Psoas muscle (tissue), 8 donors: ENCODE measurements around the gene UBA5. TPM values are rescaled to one million over a fixed set of nuclear protein-coding genes. Genes with fewer than 3 reads are reported as not detected.

Experiments
- ATAC-seq, 4 donors: fragments of 200-7000 bp; cut with Tn5 transposase; one replicate each; pipeline ENCODE4 v1.9.1; 2020; ENCODE audit warnings: moderate library complexity in 3 of 4, mild to moderate bottlenecking in 2 of 4
- DNase-seq, 2 donors: peaks; one replicate each; pipeline ENCODE4 v3.0.0-alpha.2; 2020
- H3K27ac ChIP-seq: fragments of 200-600 bp; one replicate; pipeline ENCODE4 v1.8.0; 2022
- H3K27me3 ChIP-seq, 3 donors: fragments of 200-600 bp in 1 of 3; one replicate each; pipeline versions ENCODE4 v1.6.1 to v1.8.0; 2013 to 2022; ENCODE audit warnings: low read length in 2 of 3, mild to moderate bottlenecking in 2 of 3, moderate library complexity in 1 of 3; ENCODE audit not compliant: insufficient read depth in 3 of 3
- H3K36me3 ChIP-seq, 2 donors: fragments of 200-600 bp in 1 of 2; one replicate each; pipeline versions ENCODE4 v1.6.1 to v1.8.0; 2013 to 2022; ENCODE audit warnings: low read depth in 1 of 2, mild to moderate bottlenecking in 1 of 2, moderate library complexity in 1 of 2; ENCODE audit not compliant: insufficient read depth in 1 of 2
- H3K4me1 ChIP-seq: fragments of 200-600 bp; one replicate; pipeline ENCODE4 v1.8.0; 2022
- H3K4me3 ChIP-seq: fragments of 200-600 bp; one replicate; pipeline ENCODE4 v1.8.0; 2022; ENCODE audit warnings: mild to moderate bottlenecking
- H3K9me3 ChIP-seq: fragments of 200-600 bp; one replicate; pipeline ENCODE4 v1.8.0; 2022
- WGBS, 3 donors: extraction: QIAGEN DNeasy Blood & Tissue Kit; methylation state at CpG; one replicate each; pipeline versions ENCODE4 v1.1.6 to v1.1.7; 2013; 5-methylcytosine and 5-hydroxymethylcytosine counted together
- intact Hi-C, 2 donors: fragments of 100-400 bp; cut with DNase I; formaldehyde crosslinking; loops; one replicate each; pipeline versions ENCODE4 v1.11.0 to v1.14.2; 2022
- polyA plus RNA-seq, 3 donors: library from polyadenylated mRNA; stranded (reverse); fragments of 200-250 nt; gene quantifications; one replicate each; pipeline ENCODE4 v1.2.3, GENCODE V29; 2013
- total RNA-seq, 4 donors: library from RNA; stranded (reverse); fragmentation: NEBNext Ultra II Directional in 2 of 4; extraction: Animal tissue kit (Norgen Biotek cat#: 25700) in 2 of 4; gene quantifications; one replicate each; pipeline versions ENCODE4 v1.2.1 to v1.2.4, GENCODE V29; 2021 to 2023
- TF ChIP-seq, protein P1 (sequence below): fragments of 200-600 bp; IDR thresholded peaks from one replicate; pipeline ENCODE4 v1.8.0; 2022; ENCODE audit warnings: antibody characterized with exemption
- donor health status: healthy with polysubstance abuse.
- donor health status: DM: no; HTN: no; CAD: no; lungs with moderate emphysema.
- donor health status: Bipolar disorder and iron deficiency.
- donor health status: healthy.
- donor health status: DM: yes; HTN: yes; CAD: no.
- donor health status: DM: no; HTN: no; CAD: no.
- donor health status: DM: no; HTN: no; CAD: no.
- donor health status: DM: yes; HTN: yes; CAD: no.

Gene UBA5
- total and polyA plus RNA-seq, 7 donors: 16.2 to 31.1 (median 25.3) TPM

DNA sequence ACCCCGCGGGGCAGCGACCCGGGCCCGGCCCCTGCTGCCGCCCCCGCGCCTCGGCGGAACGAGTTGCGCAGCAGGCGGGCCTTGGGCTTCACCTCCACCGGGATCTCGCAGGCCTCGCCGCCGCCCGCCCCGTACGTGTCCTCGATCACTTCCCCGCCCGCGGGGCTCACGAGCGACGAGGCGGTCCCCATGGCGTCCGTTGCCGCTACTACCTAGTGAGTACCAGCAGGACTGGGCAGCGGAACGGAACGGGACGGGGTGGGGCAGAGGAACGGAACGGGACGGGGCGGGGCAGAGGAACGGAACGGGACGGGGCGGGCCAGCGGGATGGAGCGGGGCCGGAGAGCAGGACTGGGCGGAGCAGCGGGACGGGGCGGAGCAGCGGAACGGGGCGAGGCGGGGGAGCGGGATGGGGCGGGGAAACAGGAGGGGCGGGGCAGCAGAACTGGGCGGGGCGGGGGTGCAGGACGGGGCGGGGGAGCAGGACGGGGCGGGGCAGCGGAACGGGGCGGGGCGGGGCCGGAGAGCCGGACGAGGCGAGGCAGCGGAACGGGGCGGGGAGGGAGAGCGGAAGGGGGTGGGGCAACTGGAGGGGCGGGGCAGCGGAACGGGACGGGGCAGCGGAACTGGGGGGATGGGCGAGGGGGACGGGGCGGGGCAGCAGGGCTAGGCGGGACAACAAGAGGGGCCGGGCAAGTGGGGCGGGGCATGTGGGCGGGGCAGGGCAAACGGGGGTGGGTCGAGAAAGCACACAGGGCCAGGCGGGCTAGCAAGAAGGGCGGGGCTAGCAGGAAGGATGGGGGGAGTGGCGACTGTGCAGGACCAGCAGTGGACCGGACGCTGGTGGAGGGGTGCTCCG lies 62.3 kb downstream of the UBA5 start, which contains the start of gene NPHP3:
TSS of gene NPHP3 (minus strand) at position 245 of the 859 bp plus-strand sequence. CDS start at position 191, 54 bp downstream.
- intact Hi-C loops: loop anchor here (2.0 to 10.0 kb wide), 3 partner anchors 850 to 1212 kb away; partner anchors contain the start of gene CDV3 (in 1 of the 2)
- peak within 1 kb of the TSS; percentile 91 for H3K27ac ChIP-seq
- H3K27me3 ChIP-seq: no peaks in the 10 kb centered on the region
- peaks cover 30% of the 10 kb centered on the region for H3K4me1 ChIP-seq
- TF ChIP-seq, protein P1, sequence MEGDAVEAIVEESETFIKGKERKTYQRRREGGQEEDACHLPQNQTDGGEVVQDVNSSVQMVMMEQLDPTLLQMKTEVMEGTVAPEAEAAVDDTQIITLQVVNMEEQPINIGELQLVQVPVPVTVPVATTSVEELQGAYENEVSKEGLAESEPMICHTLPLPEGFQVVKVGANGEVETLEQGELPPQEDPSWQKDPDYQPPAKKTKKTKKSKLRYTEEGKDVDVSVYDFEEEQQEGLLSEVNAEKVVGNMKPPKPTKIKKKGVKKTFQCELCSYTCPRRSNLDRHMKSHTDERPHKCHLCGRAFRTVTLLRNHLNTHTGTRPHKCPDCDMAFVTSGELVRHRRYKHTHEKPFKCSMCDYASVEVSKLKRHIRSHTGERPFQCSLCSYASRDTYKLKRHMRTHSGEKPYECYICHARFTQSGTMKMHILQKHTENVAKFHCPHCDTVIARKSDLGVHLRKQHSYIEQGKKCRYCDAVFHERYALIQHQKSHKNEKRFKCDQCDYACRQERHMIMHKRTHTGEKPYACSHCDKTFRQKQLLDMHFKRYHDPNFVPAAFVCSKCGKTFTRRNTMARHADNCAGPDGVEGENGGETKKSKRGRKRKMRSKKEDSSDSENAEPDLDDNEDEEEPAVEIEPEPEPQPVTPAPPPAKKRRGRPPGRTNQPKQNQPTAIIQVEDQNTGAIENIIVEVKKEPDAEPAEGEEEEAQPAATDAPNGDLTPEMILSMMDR: no peak
- H3K36me3 ChIP-seq: peaks cover 2 to 22% of the 10 kb centered on the region in 2 donors
- peak within 1 kb of the TSS; percentile 79 for H3K4me3 ChIP-seq
- DNase-seq (peak; percentile 98 to 99), ATAC-seq (peak; percentile 88 to 93 (median 92))
- WGBS, 3 donors: 1 to 2% (median 1%) methylated on average over 57 to 95 of the region's 96 CpGs
- H3K9me3 ChIP-seq: no peaks in the 10 kb centered on the region

DNA sequence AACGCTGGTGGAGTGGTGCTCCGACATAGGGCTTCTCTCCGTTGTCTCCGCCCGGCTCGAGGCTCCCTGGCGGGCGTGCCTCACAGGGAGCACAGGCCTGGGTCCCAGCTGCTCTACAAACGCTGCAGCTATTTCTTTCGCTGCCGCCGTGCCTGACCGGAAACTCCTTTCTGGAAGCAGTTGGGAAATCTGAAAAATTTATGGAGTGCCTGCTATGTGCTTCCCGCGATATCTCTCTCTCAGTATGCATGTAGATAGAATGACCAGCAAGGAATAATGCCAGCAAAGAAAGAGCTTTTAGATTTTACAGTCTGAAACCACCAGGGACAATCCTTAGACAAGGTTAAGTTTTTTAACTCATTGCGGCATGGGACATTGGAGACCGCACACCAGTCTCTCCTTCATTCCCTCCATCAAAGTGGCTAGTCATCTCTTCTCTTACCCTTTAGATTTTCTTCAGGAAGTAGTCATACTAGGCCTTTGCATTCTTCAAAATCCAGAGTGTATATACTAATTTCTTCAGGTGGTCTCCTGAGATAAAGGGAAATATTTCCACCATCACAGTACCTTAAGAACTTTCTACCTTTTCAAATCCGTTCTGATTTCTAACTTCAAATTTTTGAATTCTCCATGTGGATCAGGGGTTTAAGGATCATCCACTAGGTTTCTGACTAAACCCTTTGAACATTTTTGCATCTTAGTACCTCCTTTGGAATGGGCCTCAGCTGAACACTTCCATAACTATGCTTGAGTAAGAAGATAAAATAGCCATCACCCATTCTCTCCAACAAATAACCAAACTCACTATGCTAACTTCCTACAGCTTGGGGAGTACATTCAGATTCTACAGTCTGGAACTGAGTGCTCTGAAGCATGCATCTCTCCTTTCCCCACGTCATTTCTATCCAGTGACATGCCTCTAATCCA lies 63.2 kb downstream of the UBA5 start:
- peaks cover 2 to 13% of the 10 kb centered on the region in 2 donors for H3K36me3 ChIP-seq
- intact Hi-C loops: loop anchor here (2.0 to 10.0 kb wide), 3 partner anchors 849 to 1212 kb away; partner anchors contain the start of gene CDV3 (in 1 of the 2)
- peak overlapping the region; percentile 79 for H3K4me3 ChIP-seq
- no peaks in the 10 kb centered on the region for H3K27me3 ChIP-seq
- TF ChIP-seq, protein P1: no peak
- peak overlapping the region; percentile 84 for H3K27ac ChIP-seq
- no peaks in the 10 kb centered on the region for H3K9me3 ChIP-seq
- H3K4me1 ChIP-seq: peaks cover 30% of the 10 kb centered on the region
- ATAC-seq (no peak), DNase-seq (no peak)
- WGBS, 3 donors: 9% methylated on average over 19 of the region's 19 CpGs

DNA sequence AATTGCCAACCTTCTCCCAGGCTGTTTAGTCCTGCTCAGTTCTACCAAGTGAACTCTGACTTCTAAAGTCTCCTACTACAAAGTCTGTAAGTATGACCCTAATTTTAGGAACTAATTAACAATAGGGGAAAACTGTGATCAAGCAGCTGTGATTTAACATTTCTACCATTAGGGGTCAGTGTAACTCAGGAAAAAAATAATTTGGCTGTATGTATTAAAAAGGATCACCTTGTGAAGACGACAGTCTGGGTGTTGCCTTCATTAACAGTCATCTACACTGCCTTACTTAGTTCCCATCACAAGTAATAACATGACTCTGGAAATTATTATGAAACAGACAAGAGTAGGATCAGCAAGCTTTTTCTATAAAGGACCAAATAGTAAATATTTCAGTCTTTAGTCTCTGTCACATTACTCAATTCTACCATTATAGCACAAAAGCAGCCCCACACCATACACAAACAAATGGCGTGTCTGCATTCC lies 66.3 kb downstream of the UBA5 start:
- WGBS, 3 donors: 17 to 24% (median 22%) methylated on average over 2 of the region's 2 CpGs
- no peak for ATAC-seq

More for the DNA sequence above, 66.3 kb downstream of the UBA5 start:
- no peak overlapping the region for H3K27ac ChIP-seq
- intact Hi-C loops: loop anchor here (2.0 to 10.0 kb wide), 3 partner anchors 658 to 1208 kb away; no protein-coding TSS in a partner anchor
- no peaks in the 10 kb centered on the region for H3K27me3 ChIP-seq
- H3K4me1 ChIP-seq: peaks cover 8% of the 10 kb centered on the region
- H3K36me3 ChIP-seq: no peaks in the 10 kb centered on the region
- no peak for DNase-seq
- no peaks in the 10 kb centered on the region for H3K9me3 ChIP-seq
- no peak overlapping the region for H3K4me3 ChIP-seq
- TF ChIP-seq, protein P1: peak; percentile 77

Other genes starting within 250 kb of the UBA5 start
- 10 to 100 TPM; 20.0 to 30.9 (median 26.0) TPM for gene DNAJC13, start 242.8 kb upstream of the UBA5 start, total RNA-seq
- gene DNAJC13, start 242.8 kb upstream of the UBA5 start, polyA plus RNA-seq: 10 to 100 TPM in 2 of 3 donors, 1 to 10 TPM in 1; 7.4 to 24.9 (median 16.0) TPM
- under 1 TPM in 3 of 4 donors, not detected in 1; 0.12 to 0.64 (median 0.43) TPM for gene ACKR4, start 63.1 kb upstream of the UBA5 start, total RNA-seq
- under 1 TPM; 0.11 to 0.29 (median 0.17) TPM for gene ACKR4, start 63.1 kb upstream of the UBA5 start, polyA plus RNA-seq
- 1 to 10 TPM; 3.8 to 7.5 (median 6.6) TPM for gene ACAD11, start 520 bp upstream of the UBA5 start, total RNA-seq
- gene ACAD11, start 520 bp upstream of the UBA5 start, polyA plus RNA-seq: 1 to 10 TPM; 1.8 to 5.7 (median 4.5) TPM
- gene NPHP3, start 62.1 kb downstream of the UBA5 start, total RNA-seq: 1 to 10 TPM; 6.9 to 9.1 (median 8.1) TPM
- 1 to 10 TPM; 3.9 to 6.3 (median 4.4) TPM for gene NPHP3, start 62.1 kb downstream of the UBA5 start, polyA plus RNA-seq